K562 (cell line): ENCODE measurements around the gene CRHR1. TPM values are rescaled to one million over a fixed set of nuclear protein-coding genes. Genes with fewer than 3 reads are reported as not detected.
A peak's percentile ranks its signal among the peaks of the same experiment; 100 is the strongest.

Experiments
- ATAC-seq: fragments of 200-7000 bp; cut with Tn5 transposase; 3 replicates; pipeline ENCODE4 v1.9.1; 2020; ENCODE audit warnings: moderate library complexity
- BruUV-seq: library from RNA; stranded (reverse); fragments of 400-500 nt; replicated peaks from 2 replicates; lab custom pipeline; 2021; lab: Mats Ljungman, UMichigan
- CTCF ChIA-PET: fragments of 300-600 bp; formaldehyde crosslinking; extraction: SDS; loops from one replicate; lab custom pipeline; 2021; ENCODE audit warnings: low intra/inter-chr PET ratio; lab: Yijun Ruan, JAX
- POLR2A ChIA-PET: fragments of 300-600, 350-650 bp; sonication (Branson Sonifier 250); formaldehyde crosslinking; extraction: SDS; loops from one replicate; lab custom pipeline; 2021; ENCODE audit warnings: antibody characterized with exemption, inconsistent platforms; lab: Yijun Ruan, JAX
- DNase-seq, 4 experiments: peaks; one replicate each; pipeline versions ENCODE4 v3.0.0 to v3.0.0-alpha.2; 2011 to 2018; ENCODE audit warnings: low spot score in 3 of 4, mixed read lengths in 3 of 4; ENCODE audit errors: extremely low read depth in 1 of 4
- FAIRE-seq: peaks from 2 replicates; lab custom pipeline; 2011; peaks lifted over from hg19 to GRCh38; lab: Jason Lieb, UNC
- H2AFZ ChIP-seq: 2 replicates; pipeline ENCODE4 v1.6.0; 2011; ENCODE audit warnings: low read depth, low read length, control low read depth, inconsistent platforms
- H3K27ac ChIP-seq: fragments of 200-600 bp; 3 replicates; pipeline ENCODE4 v1.8.0; 2011; ENCODE audit warnings: low read depth, mild to moderate bottlenecking, control low read depth, inconsistent platforms, low read length, moderate library complexity, mixed read lengths; ENCODE audit errors: extremely low read depth
- H3K27me3 ChIP-seq, 2 experiments: fragments of 300-600 bp in 1 of 2; 2 replicates in 1 of 2; 3 replicates in 1 of 2; pipeline versions ENCODE4 v1.6.0 to v1.8.0; 2011; ENCODE audit warnings: inconsistent platforms in 2 of 2, low read length in 2 of 2, mild to moderate bottlenecking in 1 of 2, mixed read lengths in 1 of 2, moderate library complexity in 1 of 2; ENCODE audit not compliant: control insufficient read depth in 2 of 2, insufficient read depth in 2 of 2
- H3K36me3 ChIP-seq: fragments of 300-600 bp; 3 replicates; pipeline ENCODE4 v1.8.0; 2011; ENCODE audit warnings: mild to moderate bottlenecking, low read length, inconsistent platforms; ENCODE audit not compliant: control insufficient read depth, insufficient read depth
- H3K4me1 ChIP-seq, 2 experiments: fragments of 200-600 bp in 1 of 2; replicated peaks in 1 of 2; 2 replicates in 1 of 2; 3 replicates in 1 of 2; pipeline versions ENCODE4 v1.5.1 to v1.8.0; 2011; ENCODE audit warnings: inconsistent platforms in 2 of 2, low read length in 2 of 2, mild to moderate bottlenecking in 1 of 2, mixed read lengths in 1 of 2, moderate library complexity in 1 of 2; ENCODE audit not compliant: control insufficient read depth in 2 of 2, insufficient read depth in 2 of 2
- H3K4me2 ChIP-seq: 2 replicates; pipeline ENCODE4 v1.6.1; 2011; ENCODE audit warnings: low read length, control low read depth, inconsistent platforms, mixed read lengths; ENCODE audit not compliant: insufficient read depth
- H3K4me3 ChIP-seq: fragments of 200-600 bp; sonication (generic), shearing (Covaris generic); 2 replicates; pipeline ENCODE4 v1.5.1; 2016; ENCODE audit warnings: control low read depth, inconsistent platforms
- H3K79me2 ChIP-seq: fragments of 200-600 bp; 3 replicates; pipeline ENCODE4 v1.8.0; 2011; ENCODE audit warnings: low read length, inconsistent platforms; ENCODE audit not compliant: control insufficient read depth, insufficient read depth
- H3K9ac ChIP-seq, 2 experiments: 2 replicates each; pipeline versions ENCODE4 v1.6.0 to v1.6.1; 2011; ENCODE audit warnings: low read depth in 2 of 2, low read length in 2 of 2, control low read depth in 1 of 2, inconsistent platforms in 1 of 2, mild to moderate bottlenecking in 1 of 2, mixed read lengths in 1 of 2; ENCODE audit not compliant: insufficient read depth in 1 of 2
- H3K9me1 ChIP-seq: one replicate; pipeline ENCODE4 v1.6.0; 2011; ENCODE audit warnings: inconsistent platforms, mild to moderate bottlenecking, low read length, moderate library complexity; ENCODE audit not compliant: control insufficient read depth, insufficient read depth
- H3K9me3 ChIP-seq: replicated peaks from 2 replicates; pipeline ENCODE4 v1.5.1; 2011; ENCODE audit warnings: low read depth, low read length, inconsistent platforms; ENCODE audit not compliant: control insufficient read depth, insufficient read depth
- H4K20me1 ChIP-seq: replicated peaks from 2 replicates; pipeline ENCODE4 v1.6.1; 2011; ENCODE audit warnings: low read length, inconsistent platforms, mixed read lengths; ENCODE audit not compliant: control insufficient read depth, insufficient read depth
- ETS2 ChIP-seq: IDR thresholded peaks from 2 replicates; pipeline ENCODE4 v1.6.1; 2016; ENCODE audit warnings: borderline replicate concordance, missing genetic modification characterization, mild to moderate bottlenecking, moderate library complexity, missing compliant biosample characterization; ENCODE audit not compliant: poor library complexity, severe bottlenecking
- SUPT5H ChIP-seq: fragments of 450-650 bp; IDR thresholded peaks from 2 replicates; pipeline ENCODE4 v1.6.1; 2016
- ZNF41 ChIP-seq: fragments of 250-450 bp; sonication (Bioruptor Pico); conservative IDR thresholded peaks from 2 replicates; pipeline ENCODE4 v1.4.0; 2020; ENCODE audit warnings: mild to moderate bottlenecking
- WGBS: fragments of 100-300 bp; shearing (Covaris generic); methylation state at CpG from one replicate; pipeline ENCODE4 v1.1.6; 2016; ENCODE audit warnings: low coverage, mixed read lengths; ENCODE audit not compliant: insufficient coverage; ENCODE audit errors: missing lambda C conversion rate; 5-methylcytosine and 5-hydroxymethylcytosine counted together
- in situ Hi-C: fragments of 300-500 bp; cut with MboI; formaldehyde crosslinking; loops from 4 replicates; pipeline ENCODE4 v1.15.0; 2018; ENCODE audit warnings: inconsistent platforms, mixed read lengths
- intact Hi-C: fragments of 100-400 bp; cut with micrococcal nuclease; formaldehyde crosslinking; loops from 2 replicates; pipeline ENCODE4 v1.14.2; 2022
- polyA plus RNA-seq, 8 experiments: library from polyadenylated mRNA; depleted of rRNA in 4 of 8; stranded (reverse) in 5 of 8; unstranded in 3 of 8; fragments of >200 nt; fragmentation: Nextera tagmentation in 2 of 8; fragmentation: Illumina TruSeq in 1 of 8; extraction: Ambion mirVana in 2 of 8; extraction: Trizol in 1 of 8; gene quantifications; 2 replicates each; pipeline versions ENCODE4 v1.2.1 to v1.2.3, GENCODE V29; 2011 to 2014; ENCODE audit warnings: inconsistent platforms in 1 of 8, missing spikeins in 1 of 8
- total RNA-seq, 7 experiments: library from RNA; depleted of rRNA in 6 of 7; stranded (reverse); fragments of >200 nt in 6 of 7; fragmentation: Illumina TruSeq in 2 of 7; extraction: Trizol in 2 of 7; gene quantifications; 2 replicates each; pipeline versions ENCODE4 v1.2.1 to v1.2.3, GENCODE V29; 2011 to 2021; ENCODE audit warnings: low replicate concordance in 1 of 7

CRHR1 gene
- total and polyA plus RNA-seq, 9 of the 15 experiments (the other 6 are each of a cell fraction or from before 2014, with no cell fraction given), result 0.05 TPM; not detected in 8

- FAIRE-seq (no peak), DNase-seq (no peak), ATAC-seq (peak; percentile 16; the same call in 2 of the 3 replicates)
- Histone ChIP-seq H3K9me3 (no peaks in the 10 kb centered on the region), H3K27me3 (peaks cover 4 to 56% of the 10 kb centered on the region in 2 experiments; a peak in 3 of 5 replicates), H2AFZ (no peak overlapping the region), H4K20me1 (peaks cover 10% of the 10 kb centered on the region), H3K4me3 (no peak overlapping the region), H3K9me1 (peaks cover 3% of the 10 kb centered on the region), H3K4me2 (no peak overlapping the region), H3K36me3 (no peaks in the 10 kb centered on the region), H3K4me1 (peaks cover 0 to 4% of the 10 kb centered on the region in 2 experiments; a peak in 2 of 5 replicates), H3K9ac (no peak overlapping the region), H3K79me2 (no peaks in the 10 kb centered on the region), H3K27ac (no peak overlapping the region)
- in situ Hi-C loops, result loop anchor here (25.0 kb wide), 1 partner anchor 424 kb away; no protein-coding TSS in a partner anchor
- 2% methylated on average over 17 of the region's 20 CpGs for WGBS
- intact Hi-C loops, result no loop called here
- no TSS peak for BruUV-seq
- ChIA-PET POLR2A (interaction anchor here (0.6 kb wide), 3 partner anchors 8 to 687 kb away, joined by 3 read pairs; no protein-coding TSS in a partner anchor), CTCF (no interaction called here)
- no peak for TF ChIP-seq ETS2 (tag)
Measured at GRCh38 chr17:45836047-45837044, 52.2 kb downstream of the CRHR1 start.

GRCh38 chr17:45837187-45837586 lies 53.1 kb downstream of the CRHR1 start:
- Histone ChIP-seq H3K27me3 (peaks cover 4 to 60% of the 10 kb centered on the region in 2 experiments; a peak in 4 of 5 replicates), H2AFZ (no peak overlapping the region), H3K4me1 (peaks cover 0 to 4% of the 10 kb centered on the region in 2 experiments; a peak in 2 of 5 replicates), H3K36me3 (no peaks in the 10 kb centered on the region), H3K79me2 (no peaks in the 10 kb centered on the region), H4K20me1 (peaks cover 9% of the 10 kb centered on the region), H3K4me3 (no peak overlapping the region), H3K9me1 (peaks cover 3% of the 10 kb centered on the region), H3K4me2 (no peak overlapping the region), H3K9me3 (no peaks in the 10 kb centered on the region), H3K27ac (no peak overlapping the region), H3K9ac (no peak overlapping the region)
- ChIA-PET POLR2A (no interaction called here), CTCF (interaction anchor here (0.7 kb wide), 1 partner anchor 30 kb away, joined by 3 read pairs; no protein-coding TSS in a partner anchor)
- no TSS peak for BruUV-seq
- DNase-seq (no peak), ATAC-seq (no peak), FAIRE-seq (no peak)
- TF ChIP-seq ZNF41 (no peak), SUPT5H (no peak)
- intact Hi-C loops, result no loop called here
- under 1% methylated on average over 9 of the region's 10 CpGs for WGBS
- in situ Hi-C loops, result loop anchor here (25.0 kb wide), 1 partner anchor 425 kb away; no protein-coding TSS in a partner anchor
